ENCODE results near the gene ZNF219.
"Not testable (repeated sequence)": the region's sequence is repeated elsewhere in the genome, so short reads cannot be mapped to it uniquely, and the experiment has no call there.

The ZNF219 gene

GRCh38 chr14:21040941-21041340 is 57.5 kb downstream of the ZNF219 start:
- DNase-seq: not testable (repeated sequence)

- no peak for DNase-seq
Measured at GRCh38 chr14:21040370-21040925, 58.0 kb downstream of the ZNF219 start.
